ENCODE results near the gene SUN5. TPM values are rescaled to one million over a fixed set of nuclear protein-coding genes. Genes with fewer than 3 reads are reported as not detected.

Gene SUN5
- polyA plus RNA-seq, 2 of the 4 experiments (the other 2 are of a cell fraction), result not detected

- no peak for ATAC-seq
- Histone ChIP-seq H3K4me1 (no peaks in the 10 kb centered on the region), H3K4me2 (no peak overlapping the region), H3K27ac (no peak overlapping the region), H3K9me3 (no peaks in the 10 kb centered on the region), H3K4me3 (no peak overlapping the region)
- ChIA-PET POLR2A (no interaction called here), CTCF (interaction anchor here (1.0 to 1.4 kb wide), 2 partner anchors 18 to 142 kb away, joined by 3 to 4 read pairs; no protein-coding TSS in a partner anchor)
- no peak for TF ChIP-seq BHLHE40 (IDR thresholded peaks at IDR 0.05; ENCODE audit: low read depth, low read length)
- TF ChIP-seq ESRRA (IDR thresholded peaks at IDR 0.05; ENCODE audit: borderline replicate concordance, low read length), result no peak
- no peak for TF ChIP-seq FOSL2 (IDR thresholded peaks at IDR 0.05)
- TF ChIP-seq FOSL2 (CRISPR knock-in tag; IDR thresholded peaks at IDR 0.05), result no peak
- no peak for TF ChIP-seq CBX8 (IDR thresholded peaks at IDR 0.05)
- WGBS (ENCODE audit: missing lambda C conversion rate), result 0% methylated on average over 1 of the region's 1 CpG
- no peak for FAIRE-seq
- no peak for DNase-seq (ENCODE audit: low read depth in 1 of 2, low spot score in 1 of 2)
Observed at GRCh38 chr20:33043731-33044181, 39.5 kb upstream of the SUN5 start.

GRCh38 chr20:33042983-33043730 lies 38.9 kb upstream of the SUN5 start:
- TF ChIP-seq USF2 (IDR thresholded peaks at IDR 0.05), result no peak
- no peak for TF ChIP-seq ZSCAN20 (CRISPR knock-in tag; IDR thresholded peaks at IDR 0.05)
- no peak for TF ChIP-seq ZC3H11A (IDR thresholded peaks at IDR 0.05)
- TF ChIP-seq CBX2 (IDR thresholded peaks at IDR 0.05; ENCODE audit: borderline replicate concordance, low read depth), result no peak
- no peak for TF ChIP-seq EHMT2 (IDR thresholded peaks at IDR 0.05; ENCODE audit: low read depth)
- TF ChIP-seq BCL3 (IDR thresholded peaks at IDR 0.05), result no peak
- TF ChIP-seq SREBF2 (IDR thresholded peaks at IDR 0.05), result no peak
- TF ChIP-seq EP300 (IDR thresholded peaks at IDR 0.05), result no peak
- TF ChIP-seq CEBPB (IDR thresholded peaks at IDR 0.05), result no peak
- no peak for TF ChIP-seq ELK1 (IDR thresholded peaks at IDR 0.05; ENCODE audit: low read depth, low read length)
- TF ChIP-seq TP53 (CRISPR knock-in tag; IDR thresholded peaks at IDR 0.05), result no peak
- TF ChIP-seq TFCP2L1 (CRISPR knock-in tag; IDR thresholded peaks at IDR 0.05), result no peak
- TF ChIP-seq HDAC2 (IDR thresholded peaks at IDR 0.05), result no peak
- TF ChIP-seq MAX (IDR thresholded peaks at IDR 0.05), result no peak
- no peak for TF ChIP-seq BHLHE40 (IDR thresholded peaks at IDR 0.05; ENCODE audit: low read depth, low read length)
- no peak for TF ChIP-seq HOXB5 (CRISPR knock-in tag; IDR thresholded peaks at IDR 0.05)
- no peak for TF ChIP-seq MAFK (IDR thresholded peaks at IDR 0.05; ENCODE audit: partially characterized antibody)
- no peak for TF ChIP-seq PBX3 (IDR thresholded peaks at IDR 0.05)
- TF ChIP-seq FOSB (CRISPR knock-in tag; IDR thresholded peaks at IDR 0.05), result no peak
- 48% methylated on average over 2 of the region's 2 CpGs for WGBS (ENCODE audit: missing lambda C conversion rate)
- H3K27ac ChIP-seq, result no peak overlapping the region
- ATAC-seq, result no peak
- CTCF ChIA-PET, result interaction anchor here (1.0 to 1.4 kb wide), 4 partner anchors 8 to 141 kb away, joined by 3 to 4 read pairs (median 3); no protein-coding TSS in a partner anchor
- no peak overlapping the region for H3K4me2 ChIP-seq
- POLR2A ChIA-PET, result no interaction called here
- FAIRE-seq, result no peak
- H3K4me3 ChIP-seq, result no peak overlapping the region
- H3K9me3 ChIP-seq, result no peaks in the 10 kb centered on the region
- no peaks in the 10 kb centered on the region for H3K4me1 ChIP-seq
- no peak for DNase-seq (ENCODE audit: low read depth in 1 of 2, low spot score in 1 of 2)

Measured in A549 (cell line).